Testis (tissue), 2 donors: ENCODE results near the gene EXD3.

Source experiments
- CTCF ChIP-seq, 3 experiments: fragments of 450-650 bp in 2 of 3; fragments of 200-600 bp in 1 of 3; sonication (generic) in 1 of 3; IDR thresholded peaks; one replicate each; pipeline ENCODE4 v1.5.1; 2016 to 2019; ENCODE audit warnings: antibody characterized with exemption in 3 of 3, mild to moderate bottlenecking in 2 of 3, moderate library complexity in 1 of 3
- POLR2A ChIP-seq: fragments of 450-650 bp; IDR thresholded peaks from one replicate; pipeline ENCODE4 v1.6.1; 2017; ENCODE audit warnings: antibody characterized with exemption, mild to moderate bottlenecking, moderate library complexity

- no peak for TF ChIP-seq CTCF (IDR thresholded peaks at IDR 0.05)
- no peak for TF ChIP-seq POLR2A
Measured at GRCh38 chr9:137373611-137373980, 49.4 kb downstream of the EXD3 start.
